ENCODE measurements around the gene GAR1. TPM values are rescaled to one million over a fixed set of nuclear protein-coding genes. Genes with fewer than 3 reads are reported as not detected.
A peak's percentile ranks its signal among the peaks of the same experiment; 100 is the strongest.
"Not testable (repeated sequence)": the region's sequence is repeated elsewhere in the genome, so short reads cannot be mapped to it uniquely, and the experiment has no call there.

Gene GAR1
- 10 to 100 TPM in 2 of 3 donors, 1 to 10 TPM in 1; 5.2 to 17.6 (median 10.8) TPM for polyA plus RNA-seq

- Mint-ChIP-seq H3K9me3 (no peaks in the 10 kb centered on the region), H3K27me3 (ENCODE audit: low read depth in 3 of 3) (peaks cover 9 to 15% (median 12%) of the 10 kb centered on the region in 3 donors), H3K4me3 (peak within 1 kb of the TSS; percentile 87 to 97 (median 93)), H3K27ac (peak within 1 kb of the TSS; percentile 92 to 99 (median 95)), H3K4me1 (peaks cover 28 to 43% of the 10 kb centered on the region in 2 donors), H3K36me3 (peaks cover 0 to 11% (median 8%) of the 10 kb centered on the region in 3 donors)
- DNase-seq, result peak; percentile 80 to 83 (median 83)
These were observed at the start of gene GAR1 for GRCh38 chr4:109815151-109816081. Gene GAR1 (plus strand): TSS chr4:109815762. CDS start chr4:109816165, 403 bp downstream.

DNA sequence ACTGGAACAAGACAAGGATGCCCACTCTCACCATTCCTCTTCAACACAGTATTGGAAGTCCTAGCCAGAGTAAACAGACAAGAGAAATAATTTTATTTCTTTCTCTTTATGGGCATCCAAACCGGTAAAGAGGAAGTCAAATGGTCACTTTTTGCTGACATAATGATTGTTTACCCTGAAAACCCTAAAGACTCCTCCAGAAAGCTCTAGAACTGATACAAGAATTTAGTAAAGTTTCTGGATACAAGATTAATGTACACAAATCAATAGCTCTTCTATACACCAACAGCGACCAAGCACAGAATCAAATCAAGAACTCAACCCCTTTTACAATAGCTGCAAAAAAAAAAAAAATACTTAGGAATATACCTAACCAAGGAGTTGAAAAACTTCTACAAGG lies 33.5 kb upstream of the GAR1 start:
- not testable (repeated sequence) for DNase-seq, H3K9me3 Mint-ChIP-seq, H3K4me1 Mint-ChIP-seq, H3K4me3 Mint-ChIP-seq, H3K27ac Mint-ChIP-seq, H3K36me3 Mint-ChIP-seq
- H3K27me3 Mint-ChIP-seq (ENCODE audit: low read depth in 3 of 3), result peaks cover 6 to 17% (median 8%) of the 10 kb centered on the region in 3 donors

GRCh38 chr4:109786846-109787245 lies 28.7 kb upstream of the GAR1 start:
- no peak for DNase-seq
- H3K36me3 Mint-ChIP-seq, result no peaks in the 10 kb centered on the region
- H3K27me3 Mint-ChIP-seq (ENCODE audit: low read depth in 3 of 3), result peaks cover 2 to 8% (median 7%) of the 10 kb centered on the region in 3 donors
- H3K9me3 Mint-ChIP-seq, result peaks cover 0 to 3% (median under 1%) of the 10 kb centered on the region in 6 donors
- H3K4me3 Mint-ChIP-seq, result no peak overlapping the region
- H3K4me1 Mint-ChIP-seq, result no peaks in the 10 kb centered on the region
- no peak overlapping the region for H3K27ac Mint-ChIP-seq

DNA sequence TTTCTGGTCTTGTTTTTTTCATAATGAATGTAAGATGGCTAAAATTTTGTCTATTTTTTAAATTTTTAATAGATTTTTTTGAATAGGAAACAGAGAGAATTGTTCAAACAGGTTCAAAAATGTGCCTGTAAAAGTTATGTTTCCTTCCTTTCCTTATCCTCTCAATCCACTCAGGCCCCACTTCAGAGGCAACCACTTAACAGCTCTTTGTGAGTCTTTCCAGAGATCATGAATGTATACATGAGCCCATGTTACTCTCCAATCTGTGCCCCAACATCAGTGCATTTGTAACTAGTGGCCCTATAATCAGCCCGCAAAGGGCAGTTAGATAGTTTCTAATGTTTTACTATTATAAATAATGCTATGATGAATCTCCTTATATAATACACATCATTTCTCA lies 27.8 kb upstream of the GAR1 start:
- H3K4me1 Mint-ChIP-seq, result no peaks in the 10 kb centered on the region

DNA sequence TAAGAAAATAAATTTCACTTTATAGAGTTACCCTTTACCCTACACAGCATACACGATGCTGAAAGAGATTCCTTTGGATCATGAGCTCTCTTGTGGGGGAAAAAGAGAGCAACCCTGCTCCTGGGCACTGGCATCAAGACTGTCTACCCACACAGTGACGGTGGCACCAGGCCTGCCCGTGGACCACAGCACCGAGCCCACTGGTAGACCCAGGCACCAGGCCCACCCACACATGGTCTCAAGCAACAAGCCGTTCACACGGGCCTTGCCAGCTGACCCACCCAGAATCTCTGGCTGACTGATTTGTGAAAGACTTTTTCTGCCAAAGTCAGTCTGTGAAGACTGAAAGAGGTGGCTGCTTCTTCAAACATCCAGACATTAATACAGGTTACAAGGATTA lies 20.5 kb upstream of the GAR1 start:
- H3K27ac Mint-ChIP-seq, result no peak overlapping the region
- H3K36me3 Mint-ChIP-seq, result peaks cover 0 to 3% (median 0%) of the 10 kb centered on the region in 3 donors
- H3K27me3 Mint-ChIP-seq (ENCODE audit: low read depth in 3 of 3), result peaks cover 3 to 35% (median 10%) of the 10 kb centered on the region in 3 donors
- H3K9me3 Mint-ChIP-seq, result peaks cover 7 to 19% (median 12%) of the 10 kb centered on the region in 6 donors
- H3K4me1 Mint-ChIP-seq, result no peaks in the 10 kb centered on the region
- no peak overlapping the region for H3K4me3 Mint-ChIP-seq
- DNase-seq, result no peak

More for the DNA sequence above, 27.8 kb upstream of the GAR1 start:
- Mint-ChIP-seq H3K27me3 (ENCODE audit: low read depth in 3 of 3) (peaks cover 2 to 6% (median 5%) of the 10 kb centered on the region in 3 donors), H3K36me3 (no peaks in the 10 kb centered on the region), H3K4me3 (no peak overlapping the region), H3K27ac (no peak overlapping the region), H3K9me3 (peaks cover 0 to 3% (median under 1%) of the 10 kb centered on the region in 6 donors)
- DNase-seq, result no peak

- Mint-ChIP-seq H3K27ac (no peak overlapping the region), H3K9me3 (peaks cover 7 to 19% (median 12%) of the 10 kb centered on the region in 6 donors), H3K4me1 (no peaks in the 10 kb centered on the region), H3K4me3 (no peak overlapping the region), H3K27me3 (ENCODE audit: low read depth in 3 of 3) (peaks cover 3 to 27% (median 6%) of the 10 kb centered on the region in 3 donors), H3K36me3 (peaks cover 0 to 3% (median 0%) of the 10 kb centered on the region in 3 donors)
- no peak for DNase-seq
These were observed 16.7 kb upstream of the GAR1 start for GRCh38 chr4:109798866-109799265.

DNA sequence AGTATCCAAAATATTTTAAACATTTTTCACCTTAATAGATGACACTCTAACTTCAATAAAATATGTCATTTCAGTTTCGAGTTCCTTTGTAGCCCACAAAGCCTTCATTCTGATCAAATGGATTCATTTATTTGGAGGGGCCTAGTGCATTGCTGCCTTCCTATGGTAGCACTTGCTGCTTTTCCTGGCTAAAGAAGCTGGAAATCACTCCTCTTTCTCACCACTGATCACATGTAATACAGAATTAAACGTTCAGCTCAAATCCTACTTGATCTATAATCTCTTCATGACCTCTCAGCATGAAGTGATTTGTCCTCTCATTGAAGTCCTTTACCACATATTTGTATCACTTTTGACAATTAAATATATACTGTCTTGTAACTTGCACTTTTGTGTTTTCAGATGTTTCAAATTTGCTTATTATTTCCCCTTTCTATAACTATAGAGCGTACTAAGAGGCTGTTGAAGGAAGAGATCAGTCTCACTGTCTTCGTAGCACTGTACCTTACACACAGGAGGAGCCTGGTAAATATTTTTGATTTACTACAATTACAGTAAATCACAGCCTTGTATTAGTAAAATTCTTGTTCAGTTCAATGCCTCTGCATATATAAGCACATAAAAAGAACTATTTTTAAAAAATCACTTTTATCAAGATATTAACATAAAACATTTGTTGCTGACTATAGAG lies 14.3 kb upstream of the GAR1 start:
- Mint-ChIP-seq H3K27me3 (ENCODE audit: low read depth in 3 of 3) (peaks cover under 1 to 16% (median 3%) of the 10 kb centered on the region in 3 donors), H3K4me1 (no peaks in the 10 kb centered on the region), H3K36me3 (no peaks in the 10 kb centered on the region), H3K9me3 (peaks cover 0 to 5% (median 3%) of the 10 kb centered on the region in 6 donors), H3K4me3 (no peak overlapping the region), H3K27ac (no peak overlapping the region)
- no peak for DNase-seq

DNA sequence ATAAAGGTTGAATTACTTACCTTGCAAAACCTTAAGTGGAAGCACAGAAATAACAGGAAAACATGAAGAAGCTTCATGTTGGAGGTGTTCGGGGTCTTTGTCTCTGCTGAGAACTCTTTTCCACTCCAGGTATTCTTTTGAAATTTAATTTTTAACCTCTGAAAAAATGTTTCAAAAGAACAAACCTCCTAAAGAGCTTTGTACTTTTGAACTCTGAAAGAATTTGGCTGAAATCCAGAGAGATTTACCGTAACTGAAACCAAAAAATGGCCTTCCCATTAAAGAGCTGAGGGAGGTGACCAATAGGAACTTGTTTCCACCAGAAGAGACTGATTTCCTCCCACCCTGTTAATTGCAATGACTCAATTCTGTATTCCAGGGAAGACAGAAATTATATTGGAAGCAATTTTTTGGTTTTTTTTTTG lies 13.7 kb upstream of the GAR1 start, which contains the start of gene CFI:
TSS of gene CFI (minus strand) at position 105 of the 425 bp plus-strand sequence. CDS start at position 77, 28 bp downstream.
- Mint-ChIP-seq H3K36me3 (no peaks in the 10 kb centered on the region), H3K9me3 (no peaks in the 10 kb centered on the region), H3K4me3 (no peak within 1 kb of the TSS), H3K27me3 (ENCODE audit: low read depth in 3 of 3) (peaks cover 2 to 12% (median 3%) of the 10 kb centered on the region in 3 donors), H3K4me1 (no peaks in the 10 kb centered on the region), H3K27ac (no peak within 1 kb of the TSS)
- no peak for DNase-seq

DNA sequence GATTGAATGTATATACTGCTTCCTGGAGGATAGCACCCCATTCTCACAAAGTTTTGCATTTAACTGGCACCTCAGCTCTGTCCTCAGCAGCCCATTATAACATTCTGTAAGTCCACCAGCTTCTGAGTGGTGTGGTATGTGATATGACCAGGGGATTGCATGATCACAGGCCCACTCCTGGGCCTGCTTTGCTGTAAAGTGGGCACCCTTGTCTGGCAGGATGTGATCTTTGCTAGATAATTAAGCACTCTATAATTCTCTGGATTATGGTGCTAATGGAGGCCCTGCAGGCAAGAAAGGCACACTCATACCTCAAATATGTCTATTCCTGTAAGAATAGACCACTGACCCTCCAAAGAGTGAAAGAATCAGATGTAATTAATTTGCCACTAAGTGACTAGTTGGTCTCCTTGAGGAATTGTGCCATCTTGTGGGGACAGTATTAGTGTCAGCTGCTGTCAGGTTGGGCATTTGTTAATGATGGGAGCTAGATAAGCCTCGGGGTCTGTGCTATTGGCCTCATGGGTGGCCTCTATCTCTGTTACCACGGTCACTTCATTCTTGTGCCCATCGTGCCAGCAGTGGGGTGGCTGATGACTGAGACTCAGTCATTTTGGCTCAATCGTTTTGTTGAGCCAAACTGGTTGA lies 11.5 kb upstream of the GAR1 start:
- no peak for DNase-seq
- H3K4me1 Mint-ChIP-seq, result no peaks in the 10 kb centered on the region
- no peaks in the 10 kb centered on the region for H3K36me3 Mint-ChIP-seq
- H3K9me3 Mint-ChIP-seq, result no peaks in the 10 kb centered on the region
- no peak overlapping the region for H3K27ac Mint-ChIP-seq
- H3K27me3 Mint-ChIP-seq (ENCODE audit: low read depth in 3 of 3), result peaks cover 0 to 6% (median 2%) of the 10 kb centered on the region in 3 donors
- H3K4me3 Mint-ChIP-seq, result no peak overlapping the region

- H3K9me3 Mint-ChIP-seq, result no peaks in the 10 kb centered on the region
- no peak overlapping the region for H3K4me3 Mint-ChIP-seq
- H3K27ac Mint-ChIP-seq, result no peak overlapping the region
- H3K4me1 Mint-ChIP-seq, result peaks cover 2 to 3% of the 10 kb centered on the region in 2 donors
- peaks cover 0 to 7% (median 3%) of the 10 kb centered on the region in 3 donors for H3K27me3 Mint-ChIP-seq (ENCODE audit: low read depth in 3 of 3)
- no peak for DNase-seq
- H3K36me3 Mint-ChIP-seq, result no peaks in the 10 kb centered on the region
These were observed 5.9 kb upstream of the GAR1 start for GRCh38 chr4:109809655-109810054.

DNA sequence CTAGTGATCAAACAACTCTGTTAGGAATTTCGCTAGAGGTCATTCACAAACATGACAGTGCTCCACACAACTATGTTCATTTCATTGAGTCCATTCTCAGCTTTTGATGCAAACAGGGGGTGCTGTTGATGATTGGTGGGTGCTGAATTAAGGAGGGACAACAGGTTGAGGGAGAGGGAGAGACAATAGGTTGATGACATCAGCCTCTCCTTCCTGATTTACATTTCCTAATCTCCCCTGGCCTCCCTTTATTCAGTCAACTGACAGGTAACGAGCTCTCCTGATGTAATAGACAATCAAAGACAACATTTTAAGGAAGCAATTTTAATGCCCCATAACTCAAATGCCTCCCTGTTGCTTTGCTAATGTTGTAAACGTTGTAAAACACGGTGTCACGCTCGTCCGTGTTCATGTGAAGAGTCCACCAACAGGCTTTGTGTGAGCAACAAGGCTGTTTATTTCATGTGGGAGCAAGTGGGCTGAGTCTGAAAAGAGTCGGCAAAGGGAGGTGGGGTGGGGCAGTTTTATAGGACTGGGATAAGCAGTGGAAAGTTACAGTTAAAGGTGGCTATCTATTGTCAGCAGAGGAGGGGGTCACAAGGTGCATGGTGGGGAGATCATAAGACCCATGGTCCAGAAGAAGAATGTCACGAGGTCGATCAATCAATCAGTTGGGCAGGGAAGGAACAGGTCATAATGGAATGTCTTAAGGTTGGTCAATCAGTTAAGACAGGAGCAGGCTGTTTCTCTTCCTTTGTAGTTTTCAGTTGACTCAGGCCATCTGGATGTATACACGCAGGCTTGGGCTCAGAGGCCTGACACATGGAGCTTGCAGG lies 4.8 kb upstream of the GAR1 start:
- Mint-ChIP-seq H3K9me3 (no peaks in the 10 kb centered on the region), H3K27me3 (ENCODE audit: low read depth in 3 of 3) (peaks cover 7 to 14% (median 8%) of the 10 kb centered on the region in 3 donors), H3K27ac (no peak overlapping the region), H3K36me3 (no peaks in the 10 kb centered on the region), H3K4me3 (no peak overlapping the region), H3K4me1 (peaks cover 12 to 14% of the 10 kb centered on the region in 2 donors)
- DNase-seq, result no peak

GRCh38 chr4:109811707-109812106 lies 3.9 kb upstream of the GAR1 start:
- H3K36me3 Mint-ChIP-seq, result no peaks in the 10 kb centered on the region
- H3K4me1 Mint-ChIP-seq, result peaks cover 21 to 23% of the 10 kb centered on the region in 2 donors
- no peak for DNase-seq
- peaks cover 12 to 15% (median 12%) of the 10 kb centered on the region in 3 donors for H3K27me3 Mint-ChIP-seq (ENCODE audit: low read depth in 3 of 3)
- no peak overlapping the region for H3K4me3 Mint-ChIP-seq
- no peak overlapping the region for H3K27ac Mint-ChIP-seq
- no peaks in the 10 kb centered on the region for H3K9me3 Mint-ChIP-seq

- Mint-ChIP-seq H3K36me3 (peaks cover 0 to 14% (median 8%) of the 10 kb centered on the region in 3 donors), H3K4me1 (peaks cover 28 to 43% of the 10 kb centered on the region in 2 donors), H3K27me3 (ENCODE audit: low read depth in 3 of 3) (peaks cover 9 to 15% (median 12%) of the 10 kb centered on the region in 3 donors), H3K9me3 (no peaks in the 10 kb centered on the region), H3K27ac (peak overlapping the region; percentile 92 to 99 (median 95)), H3K4me3 (peak overlapping the region; percentile 87 to 97 (median 93))
- peak in 2 of 3 donors; percentile 71 to 72 for DNase-seq
These were observed 500 bp downstream of the GAR1 start for GRCh38 chr4:109816082-109816442.

Measured in immature natural killer cell (primary cell).